HepG2 (cell line): ENCODE data around the gene SYMPK. TPM values are rescaled to one million over a fixed set of nuclear protein-coding genes. Genes with fewer than 3 reads are reported as not detected.

ENCODE experiments used
- ATF1 ChIP-seq: IDR thresholded peaks from 2 replicates; pipeline ENCODE4 v1.6.1; 2016; ENCODE audit warnings: mild to moderate bottlenecking, control low read depth
- CEBPB ChIP-seq: IDR thresholded peaks from 2 replicates; pipeline ENCODE4 v1.6.1; 2011; ENCODE audit warnings: low read depth, low read length, improper control_type of control experiment, borderline replicate concordance
- ETS1 ChIP-seq: sonication (generic); formaldehyde crosslinking; IDR thresholded peaks from 2 replicates; pipeline ENCODE4 v1.4.0; 2020; ENCODE audit warnings: missing genetic modification reagents
- GATAD1 ChIP-seq: IDR thresholded peaks from 2 replicates; pipeline ENCODE4 v1.6.1; 2016; ENCODE audit warnings: missing genetic modification reagents, missing compliant biosample characterization
- HMGXB4 ChIP-seq, 2 experiments: sonication (generic) in 1 of 2; formaldehyde crosslinking in 1 of 2; IDR thresholded peaks; 2 replicates each; pipeline versions ENCODE4 v1.4.0 to v1.6.1; 2018 to 2020; ENCODE audit warnings: missing genetic modification reagents in 2 of 2, borderline replicate concordance in 1 of 2, low read depth in 1 of 2, mild to moderate bottlenecking in 1 of 2, missing biosample characterization in 1 of 2
- IRF9 ChIP-seq: sonication (generic); formaldehyde crosslinking; IDR thresholded peaks from 2 replicates; pipeline ENCODE4 v1.8.0; 2022; ENCODE audit warnings: missing genetic modification reagents, mild to moderate bottlenecking, borderline replicate concordance
- KLF16 ChIP-seq, 2 experiments: sonication (generic) in 1 of 2; formaldehyde crosslinking in 1 of 2; IDR thresholded peaks; 2 replicates each; pipeline versions ENCODE4 v1.6.1 to v1.8.0; 2016 to 2023; ENCODE audit warnings: missing genetic modification reagents in 2 of 2, missing compliant biosample characterization in 1 of 2
- MAZ ChIP-seq, 2 experiments: sonication (generic) in 1 of 2; formaldehyde crosslinking in 1 of 2; IDR thresholded peaks; 2 replicates each; pipeline versions ENCODE4 v1.5.0 to v1.6.1; 2012 to 2020; ENCODE audit warnings: low read depth in 2 of 2, mild to moderate bottlenecking in 2 of 2, borderline replicate concordance in 1 of 2, improper control_type of control experiment in 1 of 2, low read length in 1 of 2, missing genetic modification reagents in 1 of 2, moderate library complexity in 1 of 2
- MTERF4 ChIP-seq: sonication (generic); formaldehyde crosslinking; IDR thresholded peaks from 2 replicates; pipeline ENCODE4 v1.8.0; 2023; ENCODE audit warnings: mild to moderate bottlenecking, missing genetic modification reagents
- SALL2 ChIP-seq: sonication (generic); formaldehyde crosslinking; IDR thresholded peaks from 2 replicates; pipeline ENCODE4 v1.8.1; 2023; ENCODE audit warnings: mild to moderate bottlenecking, missing genetic modification reagents, inconsistent platforms
- SPEN ChIP-seq: sonication (generic); formaldehyde crosslinking; IDR thresholded peaks from 2 replicates; pipeline ENCODE4 v1.5.1; 2020; ENCODE audit warnings: low read depth, mild to moderate bottlenecking, missing genetic modification reagents
- ZFY ChIP-seq: sonication (generic); formaldehyde crosslinking; IDR thresholded peaks from 2 replicates; pipeline ENCODE4 v1.4.0; 2020; ENCODE audit warnings: missing genetic modification reagents
- ZNF414 ChIP-seq: sonication (generic); formaldehyde crosslinking; IDR thresholded peaks from 2 replicates; pipeline ENCODE4 v1.5.0; 2020; ENCODE audit warnings: missing genetic modification reagents
- ZNF580 ChIP-seq: IDR thresholded peaks from 2 replicates; pipeline ENCODE4 v1.6.1; 2016; ENCODE audit warnings: low read depth, borderline replicate concordance
- ZNF670 ChIP-seq: sonication (generic); formaldehyde crosslinking; IDR thresholded peaks from 2 replicates; pipeline ENCODE4 v1.8.0; 2022; ENCODE audit warnings: mild to moderate bottlenecking, missing genetic modification reagents, borderline replicate concordance
- ZXDC ChIP-seq: sonication (generic); formaldehyde crosslinking; IDR thresholded peaks from 2 replicates; pipeline ENCODE4 v1.5.0; 2020; ENCODE audit warnings: mild to moderate bottlenecking, missing genetic modification reagents
- polyA plus RNA-seq, 8 experiments: library from polyadenylated mRNA; depleted of rRNA in 3 of 8; stranded (reverse) in 7 of 8; unstranded in 1 of 8; fragments of >200 nt; fragmentation: Illumina TruSeq in 4 of 8; extraction: Trizol in 4 of 8; gene quantifications; 2 replicates each; pipeline versions ENCODE4 v1.2.1 to v1.2.3, GENCODE V29; 2011 to 2016; ENCODE audit warnings: low read depth in 4 of 8, missing spikeins in 1 of 8, mixed read lengths in 1 of 8; ENCODE audit not compliant: insufficient read depth in 1 of 8
- total RNA-seq, 5 experiments: library from RNA; depleted of rRNA; stranded (reverse); fragments of >200 nt; fragmentation: Illumina TruSeq; extraction: Trizol; gene quantifications; 2 replicates each; pipeline ENCODE4 v1.2.3, GENCODE V29; 2016; ENCODE audit warnings: low read depth in 1 of 5

The SYMPK gene
- total and polyA plus RNA-seq, 2 of the 13 experiments (the other 11 are each of a cell fraction or from before 2014, with no cell fraction given), result 21.9 to 55.7 TPM

GRCh38 chr19:45902651-45903625 is 40.0 kb upstream of the SYMPK start (continued):
- 0 out of 2 replicates have a peak, but pooled peaks have one; percentile 26 for TF ChIP-seq IRF9 (CRISPR knock-in tag)
- TF ChIP-seq KLF16 (CRISPR knock-in tag; IDR thresholded peaks at IDR 0.05), result 0 out of 4 replicates have a peak, but pooled peaks of 1 of the 2 experiments have one; percentile 12
- no peak for TF ChIP-seq ATF1
- TF ChIP-seq MTERF4, result 0 out of 2 replicates have a peak, but pooled peaks have one; percentile 73
- TF ChIP-seq ZNF414 (CRISPR knock-in tag), result 0 out of 2 replicates have a peak, but pooled peaks have one; percentile 6
- peak; percentile 70; the same call in 1 of the 2 replicates for TF ChIP-seq ZFY
- no peak for TF ChIP-seq ETS1 (CRISPR knock-in tag)
- TF ChIP-seq HMGXB4 (CRISPR knock-in tag; IDR thresholded peaks at IDR 0.05; ENCODE audit: borderline replicate concordance in 1 of 2, low read depth in 1 of 2), result 0 out of 4 replicates have a peak, but pooled peaks of 1 of the 2 experiments have one; percentile 13
- no peak for TF ChIP-seq ZNF670 (CRISPR knock-in tag)
- TF ChIP-seq GATAD1 (CRISPR knock-in tag), result peak; percentile 38; the same call in 1 of the 2 replicates
- no peak for TF ChIP-seq CEBPB
- 0 out of 2 replicates have a peak, but pooled peaks have one; percentile 32 for TF ChIP-seq SALL2
- peak; percentile 60 for TF ChIP-seq SPEN (CRISPR knock-in tag)
- TF ChIP-seq MAZ (IDR thresholded peaks at IDR 0.05; ENCODE audit: borderline replicate concordance, low read depth, low read length), result peak; percentile 75; the same call in 1 of the 2 replicates
- 0 out of 2 replicates have a peak, but pooled peaks have one; percentile 34 for TF ChIP-seq MAZ (CRISPR knock-in tag; IDR thresholded peaks at IDR 0.05; ENCODE audit: low read depth)
- peak; percentile 50; the same call in 1 of the 2 replicates for TF ChIP-seq ZNF580 (CRISPR knock-in tag)
- TF ChIP-seq ZXDC (CRISPR knock-in tag), result no peak
